NCI-H187 treated with DMSO at 0.1 percent for 48 hours (cell line): ENCODE measurements around the gene NEK6.

Experiments
- DNase-seq: peaks from one replicate; lab custom pipeline; 2025; lab: John Stamatoyannopoulos, UW

Gene NEK6

DNA sequence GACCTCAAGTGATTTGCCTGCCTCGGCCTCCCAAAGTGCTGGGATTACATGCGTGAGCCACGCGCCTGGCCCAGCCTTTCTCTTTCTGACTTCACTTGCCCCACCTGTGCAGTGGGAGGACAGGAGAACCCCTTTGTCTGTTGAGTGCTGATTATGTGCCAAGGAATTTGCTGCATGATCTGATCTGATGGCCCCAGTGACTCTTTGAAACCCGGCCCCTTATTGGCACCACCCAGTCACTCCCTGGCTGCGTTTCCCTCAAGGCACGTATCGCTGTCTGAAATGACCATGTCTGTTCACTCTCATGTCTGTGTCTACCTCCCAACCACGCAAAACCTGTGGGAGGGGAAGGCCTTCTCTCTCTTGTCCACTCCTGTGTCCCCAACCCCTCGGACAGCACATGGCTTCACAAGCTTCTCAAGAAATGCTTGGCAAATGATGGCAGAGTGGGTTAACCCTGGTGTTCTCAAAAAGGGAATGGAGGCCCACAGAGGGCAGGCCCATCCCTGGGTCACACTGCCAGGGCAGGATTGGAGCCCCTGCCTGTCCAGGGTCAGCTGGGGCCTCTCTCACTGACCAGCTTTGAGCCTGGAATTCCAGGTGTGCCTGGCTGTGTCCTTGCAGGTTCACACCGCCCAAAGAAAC lies 21.9 kb downstream of the NEK6 start:
- DNase-seq = no peak

DNA sequence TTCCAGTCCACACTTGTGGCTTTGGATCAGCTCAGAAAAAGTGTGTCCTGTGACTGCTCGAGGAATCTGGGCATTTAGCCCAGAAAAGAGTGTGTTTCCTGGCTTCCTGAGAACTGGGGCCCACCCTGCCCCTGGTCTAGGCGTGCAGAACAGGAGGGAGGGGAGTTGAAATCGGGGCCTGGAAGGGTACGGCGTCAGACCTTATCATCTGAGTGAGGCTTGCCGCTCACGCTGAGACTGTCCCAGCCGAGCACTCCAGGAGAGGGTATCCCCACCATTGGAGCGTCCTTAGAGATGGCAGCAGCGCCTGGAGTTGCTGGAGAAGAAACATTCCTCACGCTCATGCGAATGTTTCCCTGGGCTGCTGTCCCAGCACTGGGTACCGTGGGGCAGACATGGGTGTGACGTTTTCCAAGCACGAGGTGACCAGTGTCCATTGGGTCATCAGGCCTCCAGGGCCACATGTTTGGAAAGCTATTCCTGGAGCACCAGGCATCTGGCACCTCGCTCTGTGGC lies 22.5 kb downstream of the NEK6 start:
- no peak for DNase-seq

DNA sequence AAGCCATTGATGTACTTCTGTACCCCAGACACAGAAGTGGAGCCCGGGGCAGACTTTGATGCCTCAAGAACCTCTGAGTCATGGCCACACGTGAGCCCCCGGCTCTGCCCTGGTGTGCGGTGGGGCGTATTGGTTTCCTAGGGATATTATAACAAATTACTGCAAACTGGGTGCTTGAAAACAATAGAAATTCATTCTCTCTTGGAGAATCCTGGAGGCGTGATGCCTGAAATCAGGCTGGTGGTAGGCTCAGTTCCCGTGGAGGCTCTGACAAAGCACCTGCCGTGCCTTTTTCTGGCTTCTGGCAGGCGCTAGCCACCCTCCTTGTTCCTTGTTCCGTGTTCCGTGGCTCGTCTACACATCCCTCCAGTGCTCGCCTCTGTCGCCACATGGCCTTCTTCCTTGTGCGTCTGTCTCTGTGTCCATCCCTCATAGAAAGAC lies 24.2 kb downstream of the NEK6 start:
- no peak for DNase-seq

DNA sequence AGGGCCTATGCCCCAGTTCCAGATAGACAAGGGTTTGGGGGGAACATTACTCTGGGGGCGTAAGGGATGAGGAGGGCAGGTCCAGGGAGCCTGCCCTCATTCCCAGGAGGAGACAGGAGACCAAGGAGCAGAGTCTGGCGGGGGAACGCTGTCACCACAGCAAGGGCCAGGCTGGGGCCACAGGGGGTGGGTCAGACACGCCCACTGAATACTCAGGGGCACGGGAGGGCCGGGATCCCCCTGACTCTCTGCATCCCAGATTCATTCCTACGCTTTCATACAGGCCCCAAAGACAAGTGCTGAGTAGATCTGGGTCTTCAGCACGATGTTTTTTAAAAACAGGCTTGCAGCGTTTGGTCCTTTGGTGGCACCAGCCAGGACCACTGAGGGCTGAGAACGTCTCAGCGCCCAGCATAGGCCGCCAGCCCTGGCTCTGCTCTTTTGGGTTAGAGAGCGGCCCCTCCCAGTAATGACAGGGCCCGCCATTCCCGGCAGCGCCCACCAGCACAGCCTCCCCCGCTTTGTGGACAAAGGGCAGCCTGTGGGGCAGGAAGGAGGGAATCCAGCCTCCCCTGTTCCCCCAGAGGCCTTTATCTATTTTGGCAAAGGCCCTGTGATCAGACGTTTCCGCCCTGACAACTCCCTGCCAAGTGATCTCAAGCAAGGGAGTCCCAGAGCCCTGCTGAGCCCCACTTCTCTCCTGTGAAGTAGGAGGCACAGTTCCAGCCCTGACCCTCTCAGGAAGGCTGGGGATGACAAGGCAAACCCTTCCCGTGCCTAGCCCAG lies 24.9 kb downstream of the NEK6 start:
- DNase-seq = no peak

DNA sequence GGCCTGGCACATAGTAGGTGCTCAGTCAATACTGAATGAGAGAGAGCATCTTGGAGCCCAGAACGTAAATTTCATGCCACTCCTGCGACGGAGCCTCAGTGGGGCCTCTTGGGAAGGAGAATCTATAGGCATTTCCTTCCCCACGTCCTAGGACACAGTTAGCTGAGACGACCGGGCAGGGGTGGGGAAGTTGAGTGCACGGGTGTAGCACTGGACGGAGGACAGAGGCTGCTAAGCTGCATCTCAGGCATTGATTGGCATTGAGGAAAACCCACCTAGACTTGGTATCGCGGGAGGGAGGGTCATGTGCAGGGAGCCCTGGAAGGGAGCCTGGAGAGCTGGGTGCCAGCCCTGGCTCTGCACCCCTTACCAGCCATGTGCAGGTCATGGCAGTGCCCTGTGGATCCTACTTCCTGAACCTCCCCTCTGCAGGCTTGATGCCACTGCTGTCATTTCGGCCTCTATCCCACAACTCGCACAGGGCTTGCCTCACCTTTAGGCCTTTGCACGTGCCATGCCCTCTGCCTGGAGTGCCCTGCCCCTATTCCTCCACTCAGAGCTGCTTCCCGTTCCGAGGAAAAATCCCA lies 25.6 kb downstream of the NEK6 start:
- DNase-seq = no peak

DNA sequence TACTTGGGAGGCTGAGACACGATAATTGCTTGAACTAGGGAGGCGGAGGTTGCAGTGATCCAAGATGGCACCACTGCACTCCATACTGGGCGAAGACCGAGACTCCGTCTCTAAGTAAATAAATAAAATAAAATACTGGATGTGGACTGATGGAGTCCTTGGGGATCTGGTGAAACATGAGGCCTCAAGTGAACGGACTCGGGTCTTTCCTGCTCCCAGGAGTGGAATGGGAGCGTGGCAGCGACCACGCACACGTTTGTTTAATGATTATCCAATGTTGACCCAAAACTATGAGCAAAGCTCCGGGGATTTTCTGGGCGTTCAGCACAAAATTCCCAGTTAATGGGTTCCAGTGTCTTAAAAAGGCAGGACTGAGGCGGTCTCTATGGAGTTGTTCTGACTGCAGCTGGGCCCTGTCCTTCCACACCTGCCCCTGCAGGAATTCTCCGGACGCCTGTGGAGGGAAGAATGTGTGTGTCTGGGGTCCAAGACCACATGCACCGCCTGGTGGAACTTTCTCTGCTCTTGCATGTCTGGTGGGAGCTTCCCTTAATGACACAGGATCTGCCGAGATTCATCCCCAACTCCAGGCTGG lies 26.6 kb downstream of the NEK6 start:
- no peak for DNase-seq

DNA sequence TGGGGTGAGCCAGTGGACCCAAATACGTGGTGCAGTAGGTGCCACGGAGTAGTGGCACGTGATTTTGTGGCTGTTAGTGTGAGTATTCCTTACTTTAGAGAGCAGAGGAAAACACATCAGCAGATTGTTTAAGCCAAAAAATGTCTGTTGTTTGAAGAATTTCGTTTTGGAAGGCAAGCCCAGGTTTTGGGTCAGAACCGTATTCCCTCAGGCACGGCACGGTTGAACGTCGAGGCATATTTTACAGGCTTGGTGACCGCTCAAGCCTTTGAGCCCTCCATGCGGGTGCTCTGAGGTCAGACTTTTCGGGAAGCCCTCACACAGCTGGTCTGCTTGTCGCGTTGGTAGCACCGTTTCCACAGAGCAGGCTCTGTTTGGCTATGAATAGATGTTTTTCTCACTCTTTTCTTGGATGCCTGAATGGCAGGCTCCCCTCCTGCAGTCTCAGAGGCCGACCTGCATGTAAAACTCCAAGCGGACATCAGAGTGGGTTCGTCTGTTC lies 27.2 kb downstream of the NEK6 start:
- DNase-seq = no peak

DNA sequence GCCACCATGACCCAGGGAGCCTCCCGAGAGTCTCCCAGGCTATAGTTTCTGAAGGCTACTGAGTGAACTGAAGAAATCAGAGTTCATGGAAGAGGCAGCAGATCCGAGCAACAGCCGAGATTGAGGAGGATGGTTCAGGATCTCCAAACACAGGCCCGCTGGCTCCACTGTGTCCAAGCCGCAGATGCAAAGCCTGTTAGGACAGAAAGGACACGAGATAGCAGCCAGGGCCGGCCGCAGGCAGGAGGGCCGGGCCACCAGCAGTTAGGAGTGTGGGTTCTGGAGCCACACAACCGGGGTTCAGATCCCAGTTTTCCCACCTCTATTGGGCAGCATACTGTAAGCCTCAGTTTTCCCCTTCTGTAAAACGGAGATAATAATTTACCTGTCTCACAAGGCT lies 27.7 kb downstream of the NEK6 start:
- DNase-seq = no peak

DNA sequence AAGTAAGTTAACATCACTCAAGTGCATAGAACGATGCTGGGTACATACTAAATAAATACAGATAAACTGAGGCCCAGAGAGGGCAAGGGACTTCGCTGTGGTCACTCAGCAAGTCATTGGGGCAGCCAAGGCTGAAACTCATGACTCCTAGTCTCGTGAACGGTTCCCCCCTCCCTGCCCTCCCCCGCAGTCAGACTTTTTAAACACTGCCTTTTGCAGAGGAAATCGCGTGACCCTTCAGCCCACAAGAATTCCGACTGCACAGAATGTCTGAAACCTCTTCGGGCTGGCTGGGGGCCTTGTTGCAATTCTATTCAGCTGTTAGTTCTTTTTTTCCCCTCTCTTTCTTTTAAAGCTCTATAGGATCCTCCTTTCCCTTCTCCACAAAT lies 28.1 kb downstream of the NEK6 start:
- DNase-seq = no peak

DNA sequence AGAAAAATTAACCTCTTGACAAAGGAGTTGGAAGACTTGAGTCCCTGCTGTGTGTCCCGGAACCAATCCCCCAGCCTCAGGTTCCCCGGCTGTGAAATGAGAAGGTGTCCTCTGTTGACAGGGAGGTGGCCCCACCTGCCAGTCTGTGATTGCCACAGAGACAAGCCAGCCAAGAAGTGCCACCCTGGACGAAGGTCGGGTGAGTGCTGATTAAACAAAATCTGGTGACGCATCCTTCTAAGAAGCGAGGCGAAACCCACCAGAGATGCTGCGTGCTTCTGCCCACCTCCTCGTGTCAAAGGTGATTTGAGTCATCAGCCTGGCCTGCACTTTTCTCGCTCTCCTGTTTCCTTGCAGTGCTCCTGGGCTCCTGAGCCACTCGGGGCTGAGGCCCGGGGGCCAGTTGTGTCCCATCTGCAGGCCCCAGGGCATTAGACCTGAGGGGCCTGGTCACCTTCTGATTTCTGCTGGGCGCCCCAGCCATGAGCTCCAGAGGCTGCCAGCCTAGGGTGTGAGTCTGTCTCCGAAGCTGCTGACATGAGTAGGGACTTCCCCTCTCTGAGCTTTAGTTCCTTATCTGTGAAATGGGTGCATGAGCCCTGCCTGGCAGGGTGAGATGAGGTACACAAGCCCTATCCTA lies 28.7 kb downstream of the NEK6 start:
- DNase-seq = no peak

DNA sequence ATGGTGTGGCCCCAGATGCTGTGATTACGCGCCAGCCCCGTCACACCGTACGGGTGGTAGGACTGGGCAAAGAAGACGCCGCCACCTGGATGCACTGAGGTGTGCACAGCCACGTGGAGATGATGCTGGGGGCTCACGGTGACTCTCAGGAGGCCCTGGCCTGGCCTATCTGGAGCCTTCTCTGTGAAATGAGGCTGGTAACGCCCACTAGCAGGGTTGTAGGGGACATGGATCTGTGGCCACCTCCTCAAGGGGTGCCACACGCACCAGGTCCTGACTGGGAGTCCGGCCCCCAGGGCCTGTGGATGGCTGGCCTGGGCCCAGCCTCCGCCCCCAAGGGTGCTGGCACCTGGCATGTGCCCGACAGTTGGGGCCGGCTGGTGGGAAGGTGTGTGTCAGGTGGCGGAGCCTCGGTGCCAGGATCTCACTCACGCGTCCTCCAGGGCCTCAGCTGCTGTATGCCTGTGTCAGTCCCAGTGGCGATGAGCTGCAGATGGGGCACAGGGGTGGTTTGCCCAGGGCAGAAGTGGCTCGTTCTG lies 32.4 kb downstream of the NEK6 start:
- no peak for DNase-seq

DNA sequence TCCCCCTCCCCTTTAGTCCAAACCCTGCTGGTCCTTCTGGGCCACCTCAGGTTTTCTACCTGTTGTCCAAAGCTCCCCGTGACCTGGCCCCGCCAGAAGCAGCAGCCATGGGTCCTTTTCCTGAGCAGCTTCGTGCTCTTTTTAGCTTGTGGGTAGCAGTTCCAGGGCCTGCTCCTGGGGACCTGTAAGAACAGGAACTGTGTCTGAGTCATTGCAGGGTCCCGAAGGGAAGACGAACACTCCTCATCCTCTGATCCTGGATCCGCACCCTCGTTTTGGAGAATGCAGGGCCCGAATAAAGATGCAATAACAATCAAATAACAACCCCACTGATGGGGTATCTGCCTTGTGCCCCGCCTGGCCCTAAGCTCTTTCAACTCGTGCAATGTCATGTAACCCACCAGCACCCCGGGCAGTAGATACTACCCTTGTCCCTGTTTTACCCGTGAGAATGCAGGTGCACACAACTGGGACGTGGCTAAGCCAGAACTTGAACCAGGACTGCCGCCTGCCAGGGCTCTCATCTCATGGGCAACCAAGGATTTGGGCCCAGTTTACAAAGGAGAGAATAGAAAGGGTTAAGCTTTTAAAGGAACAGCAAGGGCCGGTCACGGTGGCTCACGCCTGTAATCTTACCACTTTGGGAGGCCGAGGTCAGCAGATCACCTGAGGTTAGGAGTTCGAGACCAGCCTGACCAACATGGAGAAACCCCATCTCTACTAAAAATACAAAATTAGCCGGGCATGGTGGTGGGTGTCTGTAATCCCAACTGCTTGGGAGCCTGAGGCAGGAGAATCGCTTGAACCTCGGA lies 33.2 kb downstream of the NEK6 start:
- no peak for DNase-seq

DNA sequence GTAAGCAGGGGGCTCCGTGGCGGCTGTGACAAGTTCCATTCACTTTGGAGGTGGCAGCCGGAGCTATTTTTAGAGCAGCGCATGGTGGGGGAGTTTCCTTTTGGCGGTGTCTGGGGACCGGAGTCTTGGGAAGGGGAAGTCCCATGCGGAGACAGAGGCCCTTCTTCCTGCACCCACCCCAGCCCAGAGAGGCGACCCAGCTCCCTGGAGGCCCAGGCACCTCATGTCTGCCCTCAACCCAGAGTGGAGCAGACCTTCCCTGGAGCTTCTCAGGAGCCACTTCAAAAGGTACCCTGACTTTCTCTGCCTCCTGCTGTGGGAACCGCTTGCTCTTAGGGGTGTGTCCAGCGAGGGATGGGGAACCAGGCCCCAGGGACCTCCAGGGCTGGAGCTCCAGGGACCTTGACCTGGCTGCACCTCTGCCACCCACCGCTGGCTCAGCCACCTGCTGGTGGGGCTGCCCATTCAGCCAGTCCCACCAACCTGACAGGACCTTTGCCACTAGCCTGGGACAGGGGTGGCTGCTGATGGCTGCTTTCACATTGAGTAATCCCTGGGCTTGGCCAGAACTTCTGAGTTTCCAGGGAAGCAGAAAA lies 34.1 kb downstream of the NEK6 start:
- no peak for DNase-seq

DNA sequence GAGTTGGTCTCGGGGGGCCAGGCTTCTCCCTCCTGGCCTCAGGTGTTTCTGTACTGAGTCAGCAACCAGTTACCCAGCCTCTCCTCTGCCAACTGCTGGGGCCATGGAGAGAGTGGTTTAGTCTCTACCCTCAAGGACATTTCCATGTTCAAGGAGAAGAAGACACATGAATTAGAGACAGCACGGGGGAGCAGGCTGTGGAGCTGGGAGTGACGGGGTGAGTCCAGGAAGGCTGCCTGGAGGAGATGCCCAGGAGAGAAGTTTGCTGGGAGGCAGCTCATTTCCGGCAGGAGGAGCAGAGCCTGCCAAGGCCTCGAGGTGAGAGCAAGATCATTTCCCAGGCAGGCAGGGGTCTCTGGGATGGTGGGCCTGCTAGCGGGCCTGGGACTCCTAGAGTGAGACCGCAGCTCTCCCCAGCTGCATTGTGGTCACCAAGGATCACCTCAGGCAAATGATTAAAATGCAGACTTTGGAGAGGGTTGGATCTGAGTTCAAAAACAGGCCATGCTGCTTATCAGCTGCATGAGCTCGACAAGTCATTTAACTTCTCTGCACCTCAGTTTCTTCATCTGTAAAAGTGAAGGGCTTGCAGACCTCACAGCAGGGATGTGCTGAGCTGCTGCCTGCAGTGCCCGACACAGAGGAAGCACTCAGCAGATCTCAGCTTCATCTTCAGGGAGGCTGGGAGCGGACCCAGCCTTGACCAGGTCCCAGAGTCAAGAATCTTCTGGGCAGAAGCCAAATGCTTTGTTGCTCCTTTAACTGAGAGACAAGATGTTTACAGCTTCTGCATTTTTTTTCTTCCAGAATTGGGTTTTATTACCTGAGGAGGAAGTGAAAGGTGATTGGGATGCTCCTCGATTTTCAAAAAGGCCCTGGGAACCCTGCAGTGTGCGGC lies 35.2 kb downstream of the NEK6 start:
- no peak for DNase-seq

DNA sequence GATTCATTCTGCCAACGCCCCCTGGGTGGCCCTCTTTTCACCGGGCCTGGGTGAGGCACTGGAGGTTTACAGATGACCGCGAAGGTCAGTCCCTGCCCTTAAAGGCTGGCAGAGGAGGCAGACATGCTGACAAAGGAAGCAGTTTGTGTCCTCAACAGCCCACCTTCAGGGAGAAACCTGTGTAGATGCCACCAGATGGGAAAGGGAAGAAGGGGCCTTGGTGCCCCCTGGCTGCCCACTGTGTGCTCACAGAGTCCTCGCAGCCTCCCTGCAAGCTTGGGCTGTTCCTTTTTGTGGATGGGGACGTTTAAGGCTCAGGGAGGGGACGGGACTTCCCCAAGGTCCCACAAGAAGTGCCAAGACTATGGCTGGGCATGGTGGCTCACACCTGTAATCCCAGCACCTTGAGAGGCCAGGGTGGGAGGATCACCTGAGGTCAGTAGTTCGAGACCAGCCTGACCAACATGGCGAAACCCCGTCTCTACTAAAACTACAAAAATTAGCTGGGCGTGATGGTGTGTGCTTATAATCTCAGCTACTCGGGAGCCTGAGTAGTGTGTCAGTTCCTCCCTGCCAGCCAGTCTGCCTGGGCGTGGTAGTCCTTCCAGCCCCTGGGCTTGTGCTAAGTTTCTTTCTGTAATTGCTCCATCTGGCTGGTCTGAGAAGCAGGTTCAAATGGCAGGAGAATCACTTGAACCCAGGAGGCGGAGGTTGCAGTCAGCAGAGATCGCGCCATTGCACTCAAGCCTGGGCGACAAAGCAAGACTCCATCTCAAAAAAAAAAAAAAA lies 36.2 kb downstream of the NEK6 start:
- no peak for DNase-seq

DNA sequence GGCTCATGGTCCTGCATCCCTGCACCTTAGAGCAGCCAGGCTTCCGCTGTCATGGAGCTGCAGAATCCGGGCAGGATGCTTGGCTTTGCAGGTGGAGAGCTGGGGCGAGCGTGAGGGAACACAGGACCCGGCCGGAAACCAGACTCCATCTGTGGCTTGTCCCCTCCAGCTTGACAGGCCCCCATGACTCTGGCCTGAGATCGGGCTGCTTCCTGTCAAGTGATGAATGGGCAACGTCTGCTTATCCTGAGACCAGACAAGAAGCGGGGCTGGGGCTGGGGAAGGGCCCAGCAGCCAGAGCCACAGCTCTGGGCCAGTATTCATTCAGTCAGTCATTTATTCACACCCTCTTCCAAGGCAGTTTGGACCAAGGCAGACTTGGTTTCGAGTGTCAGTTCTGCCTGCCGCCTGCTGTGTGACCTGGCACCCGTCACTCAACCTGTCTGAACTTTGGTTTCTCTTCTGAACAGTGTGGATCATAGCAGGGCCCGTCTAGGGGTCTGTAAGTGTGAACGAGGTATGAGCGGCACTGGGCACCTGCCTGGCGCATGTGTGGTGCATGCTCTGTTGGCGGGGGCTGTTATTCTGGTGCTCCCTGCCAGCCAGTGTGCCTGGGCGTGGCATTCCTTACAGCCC lies 37.5 kb downstream of the NEK6 start:
- DNase-seq = no peak

DNA sequence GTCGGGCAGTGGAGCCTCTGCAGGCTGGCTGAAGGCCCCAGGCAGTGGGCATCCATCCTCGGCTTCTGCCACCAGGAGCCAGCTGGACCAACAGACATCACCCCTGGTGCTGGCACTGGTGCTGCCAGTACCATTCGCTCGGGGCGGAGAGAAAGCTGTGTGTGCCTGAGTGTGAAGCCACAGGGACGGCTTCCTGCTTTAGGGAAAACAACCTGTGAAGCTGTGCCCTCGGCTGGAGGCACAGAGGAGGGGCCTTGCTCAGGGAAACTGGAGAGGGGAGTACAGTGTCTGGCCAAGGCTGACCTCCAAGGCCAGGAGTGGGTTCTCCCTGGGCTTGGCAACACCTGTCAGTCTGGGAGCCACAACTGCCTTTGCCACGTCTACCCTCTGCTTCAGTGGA lies 38.3 kb downstream of the NEK6 start:
- DNase-seq = no peak
